Measurements from ENCODE around the gene MAGI1. TPM values are rescaled to one million over a fixed set of nuclear protein-coding genes. Genes with fewer than 3 reads are reported as not detected.

Gene MAGI1
- total RNA-seq, 2 experiments from 2014 or later = not detected

- no peaks in the 10 kb centered on the region for H3K4me1 Mint-ChIP-seq (ENCODE audit: low read depth)
- CTCF ChIA-PET = no interaction called here
Observed at GRCh38 chr3:65481085-65481484, 557.6 kb downstream of the MAGI1 start.

GRCh38 chr3:65479990-65480389 lies 558.7 kb downstream of the MAGI1 start:
- H3K4me3 Mint-ChIP-seq = no peak overlapping the region
- H3K27me3 Mint-ChIP-seq (ENCODE audit: low read depth) = no peaks in the 10 kb centered on the region
- no peaks in the 10 kb centered on the region for H3K4me1 Mint-ChIP-seq (ENCODE audit: low read depth)
- H3K36me3 Mint-ChIP-seq (ENCODE audit: low read depth) = no peaks in the 10 kb centered on the region
- no peak overlapping the region for H3K27ac Mint-ChIP-seq
- CTCF ChIA-PET = no interaction called here
- intact Hi-C loops (cut with micrococcal nuclease) = no loop called here
- DNase-seq = no peak
- no peaks in the 10 kb centered on the region for H3K9me3 Mint-ChIP-seq

More at GRCh38 chr3:65481085-65481484, 557.6 kb downstream of the MAGI1 start:
- Mint-ChIP-seq H3K27me3 (ENCODE audit: low read depth) (no peaks in the 10 kb centered on the region), H3K9me3 (no peaks in the 10 kb centered on the region), H3K4me3 (no peak overlapping the region), H3K27ac (no peak overlapping the region), H3K36me3 (ENCODE audit: low read depth) (no peaks in the 10 kb centered on the region)
- intact Hi-C loops (cut with micrococcal nuclease) = no loop called here
- DNase-seq = no peak

GRCh38 chr3:65478551-65479500 lies 559.9 kb downstream of the MAGI1 start:
- no peak for DNase-seq
- H3K4me1 Mint-ChIP-seq (ENCODE audit: low read depth) = no peaks in the 10 kb centered on the region
- H3K27me3 Mint-ChIP-seq (ENCODE audit: low read depth) = no peaks in the 10 kb centered on the region
- H3K9me3 Mint-ChIP-seq = no peaks in the 10 kb centered on the region
- no peak overlapping the region for H3K4me3 Mint-ChIP-seq
- H3K27ac Mint-ChIP-seq = no peak overlapping the region
- CTCF ChIA-PET = no interaction called here
- H3K36me3 Mint-ChIP-seq (ENCODE audit: low read depth) = no peaks in the 10 kb centered on the region
- intact Hi-C loops (cut with micrococcal nuclease) = no loop called here

GRCh38 chr3:65473736-65474135 lies 565.0 kb downstream of the MAGI1 start:
- no peak overlapping the region for H3K27ac Mint-ChIP-seq
- peaks cover 2% of the 10 kb centered on the region for H3K9me3 Mint-ChIP-seq
- H3K4me1 Mint-ChIP-seq (ENCODE audit: low read depth) = no peaks in the 10 kb centered on the region
- H3K4me3 Mint-ChIP-seq = no peak overlapping the region
- CTCF ChIA-PET = no interaction called here
- intact Hi-C loops (cut with micrococcal nuclease) = no loop called here
- DNase-seq = no peak
- H3K27me3 Mint-ChIP-seq (ENCODE audit: low read depth) = no peaks in the 10 kb centered on the region
- no peaks in the 10 kb centered on the region for H3K36me3 Mint-ChIP-seq (ENCODE audit: low read depth)

GRCh38 chr3:65472501-65472900 lies 566.2 kb downstream of the MAGI1 start:
- no peak for DNase-seq
- no peak overlapping the region for H3K27ac Mint-ChIP-seq
- peaks cover 2% of the 10 kb centered on the region for H3K9me3 Mint-ChIP-seq
- CTCF ChIA-PET = no interaction called here
- H3K36me3 Mint-ChIP-seq (ENCODE audit: low read depth) = no peaks in the 10 kb centered on the region
- intact Hi-C loops (cut with micrococcal nuclease) = no loop called here
- H3K4me1 Mint-ChIP-seq (ENCODE audit: low read depth) = no peaks in the 10 kb centered on the region
- H3K4me3 Mint-ChIP-seq = no peak overlapping the region
- peaks cover 2% of the 10 kb centered on the region for H3K27me3 Mint-ChIP-seq (ENCODE audit: low read depth)

- Mint-ChIP-seq H3K27ac (no peak overlapping the region), H3K4me3 (no peak overlapping the region), H3K27me3 (ENCODE audit: low read depth) (peaks cover 2% of the 10 kb centered on the region), H3K36me3 (ENCODE audit: low read depth) (no peaks in the 10 kb centered on the region), H3K9me3 (peaks cover 2% of the 10 kb centered on the region), H3K4me1 (ENCODE audit: low read depth) (no peaks in the 10 kb centered on the region)
- DNase-seq = no peak
- CTCF ChIA-PET = no interaction called here
- intact Hi-C loops (cut with micrococcal nuclease) = no loop called here
Observed at GRCh38 chr3:65466300-65466988, 572.3 kb downstream of the MAGI1 start.

GRCh38 chr3:65449841-65450428 lies 588.8 kb downstream of the MAGI1 start:
- Mint-ChIP-seq H3K4me1 (ENCODE audit: low read depth) (no peaks in the 10 kb centered on the region), H3K27ac (no peak overlapping the region), H3K4me3 (no peak overlapping the region), H3K27me3 (ENCODE audit: low read depth) (no peaks in the 10 kb centered on the region), H3K9me3 (no peaks in the 10 kb centered on the region), H3K36me3 (ENCODE audit: low read depth) (no peaks in the 10 kb centered on the region)
- intact Hi-C loops (cut with micrococcal nuclease) = no loop called here
- CTCF ChIA-PET = no interaction called here
- DNase-seq = no peak

- CTCF ChIA-PET = interaction anchor here (0.7 kb wide), 1 partner anchor 301 kb away, joined by 3 read pairs; no protein-coding TSS in a partner anchor
- no peak overlapping the region for H3K4me3 Mint-ChIP-seq
- no peak for DNase-seq
- no peak overlapping the region for H3K27ac Mint-ChIP-seq
- H3K4me1 Mint-ChIP-seq (ENCODE audit: low read depth) = no peaks in the 10 kb centered on the region
- no peaks in the 10 kb centered on the region for H3K9me3 Mint-ChIP-seq
- H3K36me3 Mint-ChIP-seq (ENCODE audit: low read depth) = no peaks in the 10 kb centered on the region
- H3K27me3 Mint-ChIP-seq (ENCODE audit: low read depth) = no peaks in the 10 kb centered on the region
- intact Hi-C loops (cut with micrococcal nuclease) = no loop called here
Observed at GRCh38 chr3:65448120-65448519, 590.6 kb downstream of the MAGI1 start.

GRCh38 chr3:65445573-65446169 lies 593.0 kb downstream of the MAGI1 start:
- Mint-ChIP-seq H3K27me3 (ENCODE audit: low read depth) (no peaks in the 10 kb centered on the region), H3K9me3 (no peaks in the 10 kb centered on the region), H3K36me3 (ENCODE audit: low read depth) (no peaks in the 10 kb centered on the region), H3K4me3 (no peak overlapping the region), H3K4me1 (ENCODE audit: low read depth) (no peaks in the 10 kb centered on the region), H3K27ac (no peak overlapping the region)
- CTCF ChIA-PET = no interaction called here
- intact Hi-C loops (cut with micrococcal nuclease) = no loop called here
- DNase-seq = no peak

GRCh38 chr3:65444447-65444815 lies 594.3 kb downstream of the MAGI1 start:
- no peak overlapping the region for H3K4me3 Mint-ChIP-seq
- DNase-seq = no peak
- H3K9me3 Mint-ChIP-seq = no peaks in the 10 kb centered on the region
- H3K4me1 Mint-ChIP-seq (ENCODE audit: low read depth) = no peaks in the 10 kb centered on the region
- H3K27me3 Mint-ChIP-seq (ENCODE audit: low read depth) = no peaks in the 10 kb centered on the region
- intact Hi-C loops (cut with micrococcal nuclease) = no loop called here
- H3K36me3 Mint-ChIP-seq (ENCODE audit: low read depth) = no peaks in the 10 kb centered on the region
- CTCF ChIA-PET = no interaction called here
- no peak overlapping the region for H3K27ac Mint-ChIP-seq

GRCh38 chr3:65443739-65444446 lies 594.8 kb downstream of the MAGI1 start:
- Mint-ChIP-seq H3K36me3 (ENCODE audit: low read depth) (no peaks in the 10 kb centered on the region), H3K27ac (no peak overlapping the region)

More at GRCh38 chr3:65443739-65444446, 594.8 kb downstream of the MAGI1 start:
- no peaks in the 10 kb centered on the region for H3K9me3 Mint-ChIP-seq
- CTCF ChIA-PET = no interaction called here
- H3K27me3 Mint-ChIP-seq (ENCODE audit: low read depth) = no peaks in the 10 kb centered on the region
- no peak overlapping the region for H3K4me3 Mint-ChIP-seq
- H3K4me1 Mint-ChIP-seq (ENCODE audit: low read depth) = no peaks in the 10 kb centered on the region
- intact Hi-C loops (cut with micrococcal nuclease) = no loop called here
- DNase-seq = no peak
